HL-60 (cell line): ENCODE data around the gene TMEM151A.

Source experiments
- DNase-seq, 2 experiments: peaks; one replicate each; pipeline ENCODE4 v3.0.0-alpha.2; 2010 to 2020; ENCODE audit warnings: low read depth in 1 of 2, low spot score in 1 of 2
- H3K27ac ChIP-seq: fragments of 250-450 bp; sonication (Bioruptor Pico); replicated peaks from 2 replicates; pipeline ENCODE4 v1.5.1; 2020; ENCODE audit warnings: mild to moderate bottlenecking, moderate library complexity
- H3K27me3 ChIP-seq: fragments of 250-450 bp; sonication (Bioruptor Pico); 2 replicates; pipeline ENCODE4 v1.5.1; 2021; ENCODE audit warnings: mild to moderate bottlenecking, moderate library complexity; ENCODE audit not compliant: insufficient read depth, poor library complexity, severe bottlenecking
- H3K4me3 ChIP-seq: replicated peaks from 2 replicates; pipeline ENCODE4 v1.5.1; 2011; ENCODE audit warnings: mild to moderate bottlenecking, control low read depth, low read length; ENCODE audit not compliant: insufficient read depth
- GABPA ChIP-seq: IDR thresholded peaks from 2 replicates; pipeline ENCODE4 v1.6.1; 2012; ENCODE audit warnings: low read depth
- POLR2AphosphoS5 ChIP-seq: IDR thresholded peaks from 2 replicates; pipeline ENCODE4 v1.6.1; 2012; ENCODE audit warnings: low read depth
- SPI1 ChIP-seq: IDR thresholded peaks from 2 replicates; pipeline ENCODE4 v1.6.1; 2012; ENCODE audit warnings: low read depth, mild to moderate bottlenecking, borderline replicate concordance
- TF ChIP-seq, protein P1 (sequence below): IDR thresholded peaks from one replicate; pipeline ENCODE4 v1.5.1; 2011; ENCODE audit warnings: low read length, control low read depth, inconsistent platforms; ENCODE audit not compliant: insufficient read depth
- TF ChIP-seq, protein P2 (sequence below): IDR thresholded peaks from 2 replicates; pipeline ENCODE4 v1.6.1; 2012; ENCODE audit warnings: low read depth; ENCODE audit not compliant: insufficient replicate concordance

The TMEM151A gene

DNA sequence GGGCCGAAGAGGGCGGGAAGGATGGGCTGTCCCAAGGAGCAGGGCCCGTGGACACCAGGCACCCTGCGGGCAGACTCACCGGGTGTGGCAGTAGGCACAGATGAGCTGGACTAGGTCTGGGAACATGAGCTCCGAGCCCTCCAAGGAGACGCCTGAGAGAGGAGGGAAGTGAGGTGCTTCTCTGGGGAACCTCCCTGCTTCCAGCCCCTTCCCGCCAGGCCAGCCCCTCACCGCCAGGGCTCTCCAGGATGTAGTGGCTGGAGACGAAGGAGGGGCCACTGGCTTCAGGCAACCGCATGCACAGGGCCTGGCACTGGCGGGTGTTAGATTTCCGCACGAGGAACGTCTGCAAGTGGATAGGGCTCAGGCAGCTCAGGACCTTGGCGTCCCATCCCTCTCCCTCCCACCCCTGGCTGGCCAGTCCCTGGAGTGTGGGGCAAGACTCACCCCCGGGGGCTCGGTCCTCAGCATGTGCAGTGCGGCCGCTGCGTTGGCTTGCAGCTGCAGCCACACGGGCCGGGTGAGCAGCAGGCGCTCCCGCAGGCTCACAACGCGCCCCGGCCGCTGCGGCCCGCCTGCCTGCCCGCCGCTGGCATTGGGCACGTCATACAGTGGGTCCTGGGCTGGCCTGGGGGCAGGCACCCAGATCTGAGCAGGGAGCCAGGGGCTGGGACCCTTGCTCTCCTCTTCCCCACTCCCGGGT is 44.0 kb downstream of the TMEM151A start:
- peak overlapping the region; percentile 59 for H3K4me3 ChIP-seq
- TF ChIP-seq SPI1 = peak; percentile 31; the same call in 1 of the 2 replicates
- TF ChIP-seq, protein P1, sequence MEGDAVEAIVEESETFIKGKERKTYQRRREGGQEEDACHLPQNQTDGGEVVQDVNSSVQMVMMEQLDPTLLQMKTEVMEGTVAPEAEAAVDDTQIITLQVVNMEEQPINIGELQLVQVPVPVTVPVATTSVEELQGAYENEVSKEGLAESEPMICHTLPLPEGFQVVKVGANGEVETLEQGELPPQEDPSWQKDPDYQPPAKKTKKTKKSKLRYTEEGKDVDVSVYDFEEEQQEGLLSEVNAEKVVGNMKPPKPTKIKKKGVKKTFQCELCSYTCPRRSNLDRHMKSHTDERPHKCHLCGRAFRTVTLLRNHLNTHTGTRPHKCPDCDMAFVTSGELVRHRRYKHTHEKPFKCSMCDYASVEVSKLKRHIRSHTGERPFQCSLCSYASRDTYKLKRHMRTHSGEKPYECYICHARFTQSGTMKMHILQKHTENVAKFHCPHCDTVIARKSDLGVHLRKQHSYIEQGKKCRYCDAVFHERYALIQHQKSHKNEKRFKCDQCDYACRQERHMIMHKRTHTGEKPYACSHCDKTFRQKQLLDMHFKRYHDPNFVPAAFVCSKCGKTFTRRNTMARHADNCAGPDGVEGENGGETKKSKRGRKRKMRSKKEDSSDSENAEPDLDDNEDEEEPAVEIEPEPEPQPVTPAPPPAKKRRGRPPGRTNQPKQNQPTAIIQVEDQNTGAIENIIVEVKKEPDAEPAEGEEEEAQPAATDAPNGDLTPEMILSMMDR = no peak
- DNase-seq = peak; percentile 53 to 63

DNA sequence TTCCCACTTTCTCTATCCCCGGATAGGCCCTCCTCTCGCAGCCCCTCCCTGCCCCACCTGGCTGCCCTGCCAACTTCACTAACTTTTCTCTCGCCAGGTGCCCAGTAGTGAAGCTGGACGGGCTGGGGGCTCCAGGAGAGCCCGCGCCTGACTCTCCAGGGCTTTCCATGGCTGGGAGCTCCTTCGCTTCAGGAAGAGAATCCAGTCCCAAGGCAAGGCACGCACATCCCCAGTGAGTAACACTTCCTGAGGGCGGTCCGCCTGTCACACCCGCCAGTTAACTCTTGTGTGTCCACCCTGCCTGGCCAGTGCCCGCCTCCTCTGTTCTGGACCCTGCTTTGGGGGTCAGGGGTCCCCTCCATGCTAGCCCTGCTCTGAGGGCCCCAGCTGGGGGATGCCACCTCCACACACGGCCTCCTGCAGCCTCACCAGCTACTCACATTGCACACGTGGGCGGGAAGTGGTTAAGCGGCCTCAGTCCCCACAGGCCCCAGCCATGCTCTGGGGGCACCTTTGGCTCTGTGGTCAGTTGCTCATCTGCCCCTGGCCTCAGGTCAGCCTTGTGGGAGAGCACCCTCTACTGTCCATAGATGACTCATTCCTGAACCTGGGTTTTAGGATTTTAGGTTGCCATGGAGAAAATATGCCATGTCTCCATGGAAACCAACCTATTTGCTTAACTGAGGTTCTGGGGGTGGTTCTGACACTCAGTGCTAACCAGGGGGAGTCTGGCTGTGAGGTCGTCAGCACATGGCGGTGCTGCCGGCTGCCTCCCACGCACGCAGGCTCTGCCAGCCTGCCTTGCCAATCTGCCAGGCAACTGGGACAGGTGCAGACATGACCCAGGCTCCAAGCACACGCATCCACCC is 44.8 kb downstream of the TMEM151A start, which contains the start of gene RIN1:
Gene RIN1 (minus strand): TSS at position 201 of the 869 bp plus-strand sequence. CDS start 32 bp downstream, at position 169.
- TF ChIP-seq SPI1 (peak; percentile 8; the same call in 1 of the 2 replicates), GABPA (no peak), POLR2AphosphoS5 (peak; percentile 83)
- TF ChIP-seq, protein P2, sequence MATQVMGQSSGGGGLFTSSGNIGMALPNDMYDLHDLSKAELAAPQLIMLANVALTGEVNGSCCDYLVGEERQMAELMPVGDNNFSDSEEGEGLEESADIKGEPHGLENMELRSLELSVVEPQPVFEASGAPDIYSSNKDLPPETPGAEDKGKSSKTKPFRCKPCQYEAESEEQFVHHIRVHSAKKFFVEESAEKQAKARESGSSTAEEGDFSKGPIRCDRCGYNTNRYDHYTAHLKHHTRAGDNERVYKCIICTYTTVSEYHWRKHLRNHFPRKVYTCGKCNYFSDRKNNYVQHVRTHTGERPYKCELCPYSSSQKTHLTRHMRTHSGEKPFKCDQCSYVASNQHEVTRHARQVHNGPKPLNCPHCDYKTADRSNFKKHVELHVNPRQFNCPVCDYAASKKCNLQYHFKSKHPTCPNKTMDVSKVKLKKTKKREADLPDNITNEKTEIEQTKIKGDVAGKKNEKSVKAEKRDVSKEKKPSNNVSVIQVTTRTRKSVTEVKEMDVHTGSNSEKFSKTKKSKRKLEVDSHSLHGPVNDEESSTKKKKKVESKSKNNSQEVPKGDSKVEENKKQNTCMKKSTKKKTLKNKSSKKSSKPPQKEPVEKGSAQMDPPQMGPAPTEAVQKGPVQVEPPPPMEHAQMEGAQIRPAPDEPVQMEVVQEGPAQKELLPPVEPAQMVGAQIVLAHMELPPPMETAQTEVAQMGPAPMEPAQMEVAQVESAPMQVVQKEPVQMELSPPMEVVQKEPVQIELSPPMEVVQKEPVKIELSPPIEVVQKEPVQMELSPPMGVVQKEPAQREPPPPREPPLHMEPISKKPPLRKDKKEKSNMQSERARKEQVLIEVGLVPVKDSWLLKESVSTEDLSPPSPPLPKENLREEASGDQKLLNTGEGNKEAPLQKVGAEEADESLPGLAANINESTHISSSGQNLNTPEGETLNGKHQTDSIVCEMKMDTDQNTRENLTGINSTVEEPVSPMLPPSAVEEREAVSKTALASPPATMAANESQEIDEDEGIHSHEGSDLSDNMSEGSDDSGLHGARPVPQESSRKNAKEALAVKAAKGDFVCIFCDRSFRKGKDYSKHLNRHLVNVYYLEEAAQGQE = no peak
- TF ChIP-seq, protein P1 = no peak
- peak within 1 kb of the TSS; percentile 59 for H3K4me3 ChIP-seq
- peak; percentile 75 to 85 for DNase-seq
- peak within 1 kb of the TSS; percentile 84 for H3K27ac ChIP-seq
- H3K27me3 ChIP-seq = no peaks in the 10 kb centered on the region

More for the DNA sequence above, 44.0 kb downstream of the TMEM151A start:
- peak overlapping the region; percentile 84 for H3K27ac ChIP-seq
- H3K27me3 ChIP-seq = no peaks in the 10 kb centered on the region

DNA sequence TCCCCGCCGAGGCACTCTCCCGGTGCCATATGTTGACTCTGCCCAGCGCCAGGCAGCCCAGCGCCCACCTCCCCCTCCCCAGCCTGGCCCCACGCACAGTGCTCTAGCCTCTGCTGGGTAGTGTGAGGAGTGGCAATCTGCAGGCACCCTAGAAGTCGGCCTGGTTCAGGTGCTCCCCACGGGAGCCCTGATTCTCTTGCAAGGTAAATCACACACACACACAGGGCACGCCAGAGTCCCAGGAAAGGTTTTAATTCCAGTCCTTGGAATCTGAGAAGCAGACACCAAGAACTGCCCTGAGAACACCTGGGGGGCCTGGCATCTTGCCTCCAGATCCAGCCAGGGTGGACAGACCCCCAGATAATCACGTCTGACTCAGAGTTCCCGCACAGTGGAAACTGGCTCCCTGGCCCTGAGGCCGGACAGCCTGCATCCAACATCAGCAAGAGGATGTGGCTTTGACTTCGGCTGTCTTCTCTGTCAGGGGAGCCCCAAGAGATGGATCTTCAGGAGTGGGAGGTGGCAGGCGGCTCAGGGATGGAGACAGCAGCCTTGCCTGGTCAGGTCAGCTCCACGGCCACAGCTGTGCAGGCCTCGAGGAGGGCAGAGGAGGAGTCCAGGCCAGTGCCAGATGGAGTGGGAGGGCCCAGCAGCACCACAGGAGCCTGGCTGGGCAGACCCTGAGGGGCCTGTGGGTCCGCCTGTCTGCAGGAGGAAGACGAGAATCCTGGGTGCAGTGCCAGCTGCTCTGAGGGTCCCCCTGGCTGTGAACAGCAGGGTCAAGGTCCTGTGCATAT is 45.6 kb downstream of the TMEM151A start:
- H3K4me3 ChIP-seq = no peak overlapping the region
- H3K27ac ChIP-seq = peak overlapping the region; percentile 84
- TF ChIP-seq SPI1 (no peak), POLR2AphosphoS5 (no peak), GABPA (no peak)
- TF ChIP-seq, protein P1 = no peak
- TF ChIP-seq, protein P2 = no peak
- DNase-seq = no peak
- no peaks in the 10 kb centered on the region for H3K27me3 ChIP-seq
